HG02852 (cell line): ENCODE measurements around the gene MMP17.
"Not testable (repeated sequence)": the region's sequence is repeated elsewhere in the genome, so short reads cannot be mapped to it uniquely, and the experiment has no call there.

Source experiments
- ATAC-seq: cut with Tn5 transposase; IDR thresholded peaks from one replicate; pipeline ENCODE4 v1.9.1; 2021; ENCODE audit warnings: mild to moderate bottlenecking, moderate library complexity; ENCODE audit not compliant: unreplicated experiment

Gene MMP17

GRCh38 chr12:131799828-131800593 lies 28.2 kb upstream of the MMP17 start:
- no peak for ATAC-seq

DNA sequence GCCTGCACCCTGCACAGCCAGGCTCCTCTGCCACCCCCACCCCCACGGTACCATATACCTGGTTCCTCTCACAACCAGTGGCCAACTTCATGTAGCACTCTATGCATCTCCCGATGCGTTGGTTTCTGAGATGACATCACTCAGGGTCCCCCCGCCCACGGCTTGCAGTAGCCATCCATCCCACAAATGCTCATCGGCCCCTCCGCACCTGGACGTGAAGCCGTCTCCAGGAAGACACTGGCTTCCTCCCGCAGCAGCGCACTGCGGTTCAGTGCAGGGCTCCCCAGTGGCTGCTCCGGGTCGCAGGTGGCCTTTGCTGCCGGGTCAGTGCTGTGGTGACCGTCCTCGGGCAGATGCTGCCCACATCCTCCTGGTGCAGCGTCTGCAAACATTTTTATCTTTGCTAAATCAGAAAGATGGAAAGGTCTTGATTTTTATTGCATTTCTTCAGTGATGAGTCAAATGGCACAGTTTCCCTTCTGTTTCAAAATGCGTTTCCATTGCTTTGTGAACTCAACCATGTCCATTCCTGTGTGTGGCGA lies 27.5 kb upstream of the MMP17 start:
- no peak for ATAC-seq

GRCh38 chr12:131801254-131801866 lies 26.8 kb upstream of the MMP17 start:
- ATAC-seq: no peak

DNA sequence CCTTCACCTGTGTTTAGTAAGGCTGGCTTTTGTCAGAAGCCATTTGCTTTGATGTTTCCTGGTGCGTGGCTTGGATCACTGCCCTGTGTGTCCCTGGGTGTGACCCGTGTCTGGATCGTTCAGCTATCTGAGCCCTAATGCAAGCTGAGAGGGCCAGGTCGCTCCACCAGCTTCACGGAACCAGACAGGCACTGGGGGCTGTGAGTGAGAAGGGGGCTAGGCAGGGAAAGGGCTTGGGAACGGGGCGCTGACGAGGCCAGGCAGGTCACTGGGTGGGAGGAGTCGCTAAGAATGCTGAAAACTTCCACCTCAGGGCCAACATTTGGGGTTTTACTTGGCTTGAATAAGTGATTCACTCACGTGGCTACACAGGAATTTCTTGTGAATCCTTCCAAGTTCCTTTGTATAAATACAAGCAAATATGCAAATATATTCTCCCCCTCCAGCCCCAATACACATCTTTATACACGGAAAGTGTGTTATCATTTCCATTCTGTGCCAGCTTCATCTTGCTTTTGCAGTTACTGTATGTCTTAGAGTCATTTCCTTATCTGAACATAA lies 24.2 kb upstream of the MMP17 start:
- ATAC-seq: no peak

- no peak for ATAC-seq
Observed at GRCh38 chr12:131805421-131805820, 22.8 kb upstream of the MMP17 start.

GRCh38 chr12:131806674-131807073 lies 21.5 kb upstream of the MMP17 start:
- ATAC-seq: no peak

- ATAC-seq: peak; percentile 55
Observed at GRCh38 chr12:131808744-131809371, 19.3 kb upstream of the MMP17 start.

DNA sequence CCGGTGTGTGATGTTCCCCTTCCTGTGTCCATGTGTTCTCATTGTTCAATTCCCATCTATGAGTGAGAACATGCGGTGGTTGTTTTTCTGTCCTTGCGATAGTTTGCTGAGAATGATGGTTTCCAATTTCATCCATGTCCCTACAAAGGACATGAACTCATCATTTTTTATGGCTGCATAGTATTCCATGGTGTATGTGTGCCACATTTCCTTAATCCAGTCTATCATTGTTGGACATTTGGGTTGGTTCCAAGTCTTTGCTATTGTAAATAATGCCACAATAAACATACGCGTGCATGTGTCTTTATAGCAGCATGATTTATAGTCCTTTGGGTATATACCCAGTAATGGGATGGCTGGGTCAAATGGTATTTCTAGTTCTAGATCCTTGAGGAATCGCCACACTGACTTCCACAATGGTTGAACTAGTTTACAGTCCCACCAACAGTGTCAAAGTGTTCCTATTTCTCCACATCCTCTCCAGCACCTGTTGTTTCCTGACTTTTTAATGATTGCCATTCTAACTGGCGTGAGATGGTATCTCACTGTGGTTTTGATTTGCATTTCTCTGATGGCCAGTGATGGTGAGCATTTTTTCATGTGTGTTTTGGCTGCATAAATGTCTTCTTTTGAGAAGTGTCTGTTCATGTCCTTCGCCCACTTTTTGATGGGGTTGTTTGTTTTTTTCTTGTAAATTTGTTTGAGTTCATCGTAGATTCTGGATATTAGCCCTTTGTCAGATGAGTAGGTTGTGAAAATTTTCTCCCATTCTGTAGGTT lies 18.5 kb upstream of the MMP17 start:
- ATAC-seq: not testable (repeated sequence)

- ATAC-seq: no peak
Observed at GRCh38 chr12:131810726-131811125, 17.5 kb upstream of the MMP17 start.

DNA sequence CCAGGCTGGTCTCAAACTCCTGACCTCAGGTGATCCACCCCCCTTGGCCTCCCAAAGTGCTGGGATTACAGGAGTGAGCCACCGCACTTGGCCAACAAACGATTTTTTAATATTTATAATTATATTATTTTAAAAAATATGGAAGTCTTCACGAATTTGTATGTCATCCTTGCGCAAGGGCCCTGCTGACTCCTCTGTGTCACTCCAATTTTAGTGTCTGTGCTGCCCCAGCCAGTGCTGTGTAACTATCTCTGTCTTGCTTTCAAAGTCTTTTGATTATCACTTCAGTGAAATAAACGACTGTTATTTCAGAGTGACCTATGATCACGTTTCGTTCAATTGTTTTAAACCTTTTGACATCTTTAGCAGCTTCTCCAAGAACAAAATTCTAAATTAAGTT lies 13.1 kb upstream of the MMP17 start:
- no peak for ATAC-seq

- no peak for ATAC-seq
Observed at GRCh38 chr12:131816495-131816894, 11.7 kb upstream of the MMP17 start.

DNA sequence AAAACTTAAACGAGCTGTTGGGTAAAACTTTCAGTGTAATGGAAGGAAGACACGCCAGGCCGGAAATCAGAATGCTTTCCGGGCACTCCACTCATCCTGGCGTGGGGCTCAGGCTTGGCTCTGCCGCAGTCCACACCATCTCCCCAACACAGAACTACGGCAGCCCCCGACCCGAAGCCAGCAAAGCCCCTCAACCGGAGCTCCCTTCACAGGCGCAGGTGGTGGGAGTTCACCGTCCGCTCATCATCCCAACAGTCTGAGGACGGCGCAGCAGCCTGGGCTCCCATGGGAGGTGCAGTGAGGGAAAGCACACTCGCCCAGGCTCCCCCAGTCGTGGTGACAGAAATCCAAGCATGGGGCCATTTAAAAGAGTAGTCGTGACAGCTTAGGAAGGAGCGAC lies 11.0 kb upstream of the MMP17 start:
- ATAC-seq: no peak

DNA sequence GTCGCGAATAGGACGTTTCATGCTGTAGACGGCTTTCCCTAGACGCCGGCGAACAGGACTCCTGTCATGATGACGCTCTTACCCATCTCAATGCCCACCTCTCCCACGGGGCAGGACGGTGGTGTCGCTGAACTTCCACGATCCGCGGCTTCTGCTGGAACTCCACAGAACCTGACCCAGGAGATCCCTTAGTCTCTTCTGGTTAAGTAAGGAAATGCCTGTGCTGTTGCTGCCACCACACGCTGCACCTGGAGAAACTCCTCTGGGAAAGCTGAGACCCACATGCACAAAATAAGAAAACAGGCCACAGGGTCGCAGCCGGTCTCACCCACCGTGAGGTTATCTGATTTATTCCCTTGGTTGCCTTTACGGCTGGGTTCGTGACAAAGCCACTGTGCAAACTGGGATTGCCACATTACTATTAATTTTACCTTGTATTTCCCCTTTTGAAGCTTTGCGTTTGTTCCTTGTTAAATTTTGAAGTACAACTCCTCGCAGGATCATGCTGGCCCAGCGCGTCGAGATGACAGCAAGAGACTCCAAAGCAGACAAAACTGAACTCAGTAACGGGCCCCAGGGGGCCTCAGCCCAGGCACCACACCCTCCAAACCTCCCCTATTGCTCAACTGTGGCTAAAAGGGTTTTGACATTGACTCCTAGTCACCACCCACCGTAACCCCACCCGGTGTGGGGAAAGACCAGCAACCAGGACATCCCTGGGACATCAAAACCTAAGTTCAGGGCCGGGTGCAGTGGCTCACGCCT lies 9.2 kb upstream of the MMP17 start:
- no peak for ATAC-seq

DNA sequence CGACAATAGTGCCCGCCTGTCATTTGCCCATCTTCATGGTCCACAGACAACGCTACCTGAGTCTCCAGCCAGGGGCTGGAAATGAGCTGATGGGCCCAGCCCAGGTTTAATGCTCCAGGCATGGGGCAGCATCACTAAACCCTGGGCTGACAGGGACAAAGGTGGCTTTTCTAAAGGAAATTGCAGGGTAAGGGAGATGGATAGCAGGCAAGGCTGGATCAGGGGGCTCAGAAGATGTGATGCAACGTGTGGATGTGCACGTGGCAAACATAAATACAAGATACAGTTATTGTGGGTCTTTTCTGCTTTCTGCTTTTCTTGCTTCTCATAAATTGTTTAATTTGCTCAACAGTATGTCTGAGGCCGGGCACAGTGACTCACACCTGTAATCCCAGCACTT lies 3.7 kb upstream of the MMP17 start:
- ATAC-seq: no peak

- ATAC-seq: no peak
Observed at GRCh38 chr12:131825146-131825892, 2.9 kb upstream of the MMP17 start.

DNA sequence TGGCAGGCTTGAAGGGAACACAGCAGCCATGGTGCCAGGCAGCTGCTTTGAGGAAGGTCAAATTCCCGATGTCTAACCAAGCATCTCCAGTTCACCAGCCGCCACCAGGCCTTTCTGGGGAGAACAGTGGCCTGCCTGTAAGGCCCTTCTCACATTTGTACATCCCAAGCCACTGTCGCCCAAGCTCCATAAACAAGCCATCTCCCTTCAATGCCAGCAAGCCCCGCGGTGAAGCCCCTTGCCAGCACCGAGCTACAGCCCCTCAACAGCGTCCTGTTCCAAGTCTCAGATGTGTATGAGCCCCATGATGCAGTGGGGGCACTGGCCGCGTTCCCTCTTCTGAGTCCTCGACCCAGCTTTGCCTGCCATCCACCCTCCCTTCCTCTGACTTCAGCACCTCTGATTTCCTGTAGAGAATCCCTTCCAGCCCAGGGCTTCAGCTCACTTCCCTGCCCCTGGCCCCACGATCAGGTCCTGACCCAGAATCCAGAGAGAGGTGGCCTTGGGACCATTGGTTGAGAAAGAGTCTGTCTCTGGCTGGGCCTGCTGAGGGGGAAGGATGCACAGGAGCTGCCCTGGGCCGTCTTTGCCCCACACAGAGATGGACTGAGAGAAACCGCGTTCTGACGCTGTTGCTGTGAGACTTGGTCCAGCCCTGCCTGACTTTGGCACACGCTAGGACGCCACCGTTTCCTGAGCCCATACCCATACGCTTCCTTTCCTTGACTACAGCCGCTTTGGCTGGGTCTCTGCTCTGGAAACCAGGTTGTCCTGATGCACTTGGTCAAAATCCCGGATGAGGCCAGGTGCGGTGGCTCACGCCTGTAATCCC lies 1.9 kb upstream of the MMP17 start:
- no peak for ATAC-seq

GRCh38 chr12:131828671-131829355 lies 620 bp downstream of the MMP17 start:
- ATAC-seq: no peak

- no peak for ATAC-seq
Observed at GRCh38 chr12:131829356-131829747, 1.2 kb downstream of the MMP17 start.
